SJCRH30 (cell line): ENCODE results near the gene TMEM120B. TPM values are rescaled to one million over a fixed set of nuclear protein-coding genes. Genes with fewer than 3 reads are reported as not detected.

Experiments
- DNase-seq, 2 experiments: peaks; one replicate each; pipeline ENCODE4 v3.0.0-alpha.2; 2015 to 2020
- H3K27ac ChIP-seq: fragments of 250-450 bp; sonication (Bioruptor Pico); 2 replicates; pipeline ENCODE4 v1.5.1; 2020; ENCODE audit warnings: mild to moderate bottlenecking, moderate library complexity
- H3K27me3 ChIP-seq: fragments of 250-450 bp; sonication (Bioruptor Pico); 2 replicates; pipeline ENCODE4 v1.5.1; 2020; ENCODE audit warnings: mild to moderate bottlenecking, moderate library complexity
- H3K36me3 ChIP-seq: fragments of 250-450 bp; sonication (Bioruptor Pico); 2 replicates; pipeline ENCODE4 v1.5.1; 2020; ENCODE audit warnings: mild to moderate bottlenecking, moderate library complexity
- H3K4me1 ChIP-seq: fragments of 250-450 bp; sonication (Bioruptor Pico); 2 replicates; pipeline ENCODE4 v1.5.1; 2020; ENCODE audit warnings: mild to moderate bottlenecking, moderate library complexity
- H3K4me3 ChIP-seq: fragments of 250-450 bp; sonication (Bioruptor Pico); 2 replicates; pipeline ENCODE4 v1.5.1; 2020; ENCODE audit warnings: mild to moderate bottlenecking, moderate library complexity
- H3K9me3 ChIP-seq: fragments of 250-450 bp; sonication (Bioruptor Pico); replicated peaks from 2 replicates; pipeline ENCODE4 v1.5.1; 2020; ENCODE audit warnings: mild to moderate bottlenecking, moderate library complexity
- total RNA-seq: library from RNA; depleted of rRNA; stranded (reverse); fragments of >200 nt; shearing (Covaris generic); gene quantifications from 2 replicates; pipeline ENCODE4 v1.2.3, GENCODE V29; 2014

TMEM120B gene
- total RNA-seq, 1 experiment from 2014 or later: 25.5 TPM

DNA sequence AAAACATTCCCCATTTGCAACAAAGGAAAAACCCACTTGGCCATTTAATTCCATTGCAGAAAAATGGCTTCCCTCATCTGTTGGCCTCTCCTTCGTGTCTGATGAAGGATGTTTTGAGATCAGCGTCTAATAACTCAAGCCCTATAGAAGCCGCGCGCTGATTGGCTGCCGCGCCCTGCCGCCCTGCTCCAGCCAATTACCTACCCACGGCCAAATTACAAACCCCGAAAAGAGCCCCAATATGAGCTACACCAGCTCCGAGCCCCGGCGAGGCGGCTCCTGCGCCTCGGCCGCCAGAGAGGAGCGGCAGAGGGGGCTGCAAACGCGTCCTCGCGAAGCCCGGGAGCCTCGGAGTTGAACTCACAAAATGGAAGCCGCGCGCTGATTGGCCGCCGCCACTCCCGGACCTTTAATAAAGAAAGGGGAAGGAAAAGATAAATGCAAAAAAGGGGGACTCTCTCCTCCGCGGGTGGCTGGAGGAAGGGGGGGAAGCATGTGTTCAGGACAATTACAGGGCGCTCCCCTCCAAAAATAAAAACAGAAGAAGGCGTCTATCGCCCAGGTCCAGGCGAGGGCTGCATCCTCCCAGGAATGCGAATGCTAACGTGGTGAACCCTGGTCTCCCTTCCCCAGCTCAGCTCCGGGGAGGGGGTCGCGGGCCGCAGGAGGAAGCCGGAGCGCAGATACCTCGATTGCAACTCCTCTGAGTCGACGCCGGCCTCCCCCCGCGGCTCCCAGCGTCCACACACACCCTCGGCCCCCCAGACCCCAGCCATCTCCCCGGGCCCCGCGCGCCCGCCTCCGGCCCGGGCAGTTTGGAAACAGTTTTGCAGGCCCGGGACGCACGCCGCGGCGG, 90.5 kb downstream of the TMEM120B start:
- no peaks in the 10 kb centered on the region for H3K9me3 ChIP-seq
- H3K4me3 ChIP-seq: peak overlapping the region; percentile 74
- peaks cover 24% of the 10 kb centered on the region for H3K4me1 ChIP-seq
- H3K27me3 ChIP-seq: no peaks in the 10 kb centered on the region
- DNase-seq: peak; percentile 95 to 97
- H3K27ac ChIP-seq: peak overlapping the region; percentile 99
- H3K36me3 ChIP-seq: 0 out of 2 replicates have a peak, but pooled peaks cover 2% of the 10 kb centered on the region

DNA sequence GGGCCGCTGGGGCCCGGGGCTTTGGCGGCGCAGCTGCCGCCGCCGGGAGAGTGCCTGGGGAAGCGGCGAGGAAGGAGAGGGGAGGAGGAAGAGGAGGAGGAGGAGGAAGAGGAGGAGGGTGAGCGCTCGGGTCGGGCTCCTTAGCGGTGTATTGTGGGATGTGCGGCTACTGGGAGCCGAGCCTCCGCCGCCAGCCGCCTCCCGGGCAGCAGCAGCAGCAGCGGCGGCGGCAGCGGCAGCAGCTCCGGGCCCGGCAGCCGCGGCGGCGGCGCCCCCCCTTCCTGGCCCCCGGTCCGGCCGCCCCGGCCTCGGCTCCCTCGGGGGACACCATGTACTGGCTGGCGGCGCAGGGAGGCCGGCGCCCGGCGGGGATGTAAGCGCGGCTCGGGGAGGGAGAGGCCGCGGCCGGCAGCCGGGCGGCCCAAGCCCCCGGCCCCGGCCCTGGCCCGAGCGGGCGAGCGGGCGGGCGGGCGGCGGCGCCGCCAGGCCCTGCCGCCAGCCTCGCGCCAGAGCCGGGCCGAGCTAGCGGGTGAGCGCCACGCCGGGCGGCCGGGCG, 91.4 kb downstream of the TMEM120B start, which contains the start of gene SETD1B:
Gene SETD1B (plus strand): TSS at position 149 of the 556 bp plus-strand sequence. CDS start 729 bp downstream, outside the sequence.
- no peak for DNase-seq

DNA sequence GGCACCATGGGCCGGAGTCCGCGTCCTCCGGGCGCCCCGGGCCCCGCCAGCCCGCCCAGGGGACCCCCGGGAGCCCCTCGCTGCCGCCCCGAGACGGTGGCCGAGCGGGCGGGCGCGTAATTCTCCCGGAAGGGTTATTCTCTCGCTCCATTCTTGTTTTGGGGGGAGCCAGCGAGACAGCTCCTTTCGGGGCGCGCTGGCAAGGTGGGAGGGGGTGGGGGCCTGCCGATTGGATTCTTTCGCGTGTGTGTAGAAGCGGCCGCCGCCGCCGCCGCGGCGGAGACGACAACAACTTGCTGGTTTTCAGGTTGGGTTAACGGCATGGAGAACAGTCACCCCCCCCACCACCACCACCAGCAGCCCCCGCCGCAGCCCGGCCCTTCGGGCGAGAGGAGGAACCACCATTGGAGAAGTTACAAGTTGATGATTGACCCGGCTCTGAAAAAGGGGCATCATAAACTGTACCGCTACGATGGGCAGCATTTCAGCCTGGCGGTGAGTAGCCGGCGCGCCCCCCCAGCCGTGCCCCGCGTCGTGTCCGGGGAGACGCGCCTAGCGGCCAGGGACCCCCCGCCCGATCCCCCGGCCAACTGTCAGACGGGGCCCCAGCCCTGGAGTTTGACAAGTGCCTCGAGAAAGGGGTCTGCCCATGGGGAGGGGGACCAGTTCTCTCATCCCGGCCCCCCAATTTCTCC, 92.0 kb downstream of the TMEM120B start:
- Histone ChIP-seq H3K4me1 (peaks cover 11% of the 10 kb centered on the region), H3K9me3 (no peaks in the 10 kb centered on the region)
- DNase-seq: no peak

More for the DNA sequence above, 91.4 kb downstream of the TMEM120B start, which contains the start of gene SETD1B:
- Histone ChIP-seq H3K4me3 (peak within 1 kb of the TSS; percentile 74), H3K4me1 (peaks cover 15% of the 10 kb centered on the region), H3K27ac (peak within 1 kb of the TSS; percentile 99), H3K36me3 (peaks cover 2% of the 10 kb centered on the region; the same call in 1 of the 2 replicates), H3K27me3 (no peaks in the 10 kb centered on the region), H3K9me3 (no peaks in the 10 kb centered on the region)

DNA sequence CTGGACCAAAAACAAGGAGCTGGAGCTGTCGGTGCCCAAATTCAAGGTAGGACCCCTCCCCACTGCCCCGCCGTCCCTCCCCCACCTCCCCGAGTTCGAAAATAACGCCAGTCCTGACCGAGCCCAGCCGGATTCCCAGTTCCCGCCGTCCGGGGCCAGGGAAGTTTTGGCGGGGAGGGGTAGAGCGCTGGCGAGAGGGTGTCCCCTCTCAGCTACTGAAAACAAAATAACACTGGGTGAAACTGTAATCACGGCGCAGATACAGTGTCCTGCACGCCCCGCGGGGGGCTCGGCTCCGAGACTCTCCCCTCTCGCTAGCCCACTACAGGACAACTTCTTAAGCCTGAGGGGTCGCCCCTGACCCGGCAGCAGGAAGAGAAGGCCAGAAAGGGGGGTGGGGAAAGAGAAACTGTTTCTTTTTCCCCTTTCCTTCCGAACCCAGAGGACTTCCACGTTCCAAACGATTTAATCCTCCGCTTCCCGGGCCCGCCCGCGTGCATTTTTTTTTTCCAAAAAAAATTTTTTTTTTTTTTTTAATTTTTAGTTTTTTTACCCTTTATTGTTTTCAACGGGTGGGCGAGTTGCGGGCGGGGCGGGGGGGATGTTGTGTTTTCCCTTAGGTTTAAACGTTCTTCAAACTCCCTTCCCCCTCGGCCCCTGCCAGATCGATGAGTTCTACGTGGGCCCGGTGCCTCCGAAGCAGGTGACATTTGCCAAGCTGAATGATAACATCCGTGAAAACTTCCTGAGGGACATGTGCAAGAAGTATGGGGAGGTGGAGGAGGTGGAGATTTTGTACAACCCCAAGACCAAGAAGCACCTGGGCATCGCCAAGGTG, 92.8 kb downstream of the TMEM120B start:
- DNase-seq: peak in 1 of 2 experiments; percentile 51
- no peaks in the 10 kb centered on the region for H3K9me3 ChIP-seq
- peaks cover 11% of the 10 kb centered on the region for H3K4me1 ChIP-seq
- H3K27me3 ChIP-seq: no peaks in the 10 kb centered on the region
- peak overlapping the region; percentile 45 for H3K27ac ChIP-seq
- peak overlapping the region; percentile 74 for H3K4me3 ChIP-seq
- peaks cover 7% of the 10 kb centered on the region; the same call in 1 of the 2 replicates for H3K36me3 ChIP-seq

More for the DNA sequence above, 92.0 kb downstream of the TMEM120B start:
- H3K4me3 ChIP-seq: peak overlapping the region; percentile 74
- peaks cover 7% of the 10 kb centered on the region; the same call in 1 of the 2 replicates for H3K36me3 ChIP-seq
- peak overlapping the region; percentile 45 for H3K27ac ChIP-seq
- no peaks in the 10 kb centered on the region for H3K27me3 ChIP-seq

DNA sequence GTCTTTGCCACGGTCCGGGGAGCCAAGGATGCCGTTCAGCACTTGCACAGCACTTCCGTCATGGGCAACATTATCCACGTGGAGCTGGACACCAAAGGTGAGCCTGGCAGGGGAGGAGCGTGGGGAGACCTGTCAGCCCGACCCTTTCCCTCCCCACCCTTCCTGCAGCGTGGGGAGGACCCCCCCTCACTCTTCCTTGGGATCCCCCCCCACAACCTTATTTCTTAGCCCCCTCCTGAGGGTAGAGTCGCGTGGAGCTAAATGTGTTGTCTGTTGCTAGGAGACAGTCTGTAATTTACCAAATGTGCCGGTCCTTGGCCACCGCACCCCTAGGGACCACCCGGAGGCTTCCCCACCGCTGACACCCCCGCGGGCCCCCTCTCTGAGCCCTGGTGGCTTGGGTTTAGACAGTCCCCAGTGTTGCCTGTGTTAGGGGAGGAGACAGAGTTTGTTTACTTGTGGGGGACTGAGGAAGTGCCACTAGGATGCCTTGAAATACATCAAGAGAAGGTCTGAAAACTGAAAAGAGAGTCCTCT, 93.5 kb downstream of the TMEM120B start:
- Histone ChIP-seq H3K36me3 (peaks cover 12% of the 10 kb centered on the region; the same call in 1 of the 2 replicates), H3K27ac (no peak overlapping the region)

DNA sequence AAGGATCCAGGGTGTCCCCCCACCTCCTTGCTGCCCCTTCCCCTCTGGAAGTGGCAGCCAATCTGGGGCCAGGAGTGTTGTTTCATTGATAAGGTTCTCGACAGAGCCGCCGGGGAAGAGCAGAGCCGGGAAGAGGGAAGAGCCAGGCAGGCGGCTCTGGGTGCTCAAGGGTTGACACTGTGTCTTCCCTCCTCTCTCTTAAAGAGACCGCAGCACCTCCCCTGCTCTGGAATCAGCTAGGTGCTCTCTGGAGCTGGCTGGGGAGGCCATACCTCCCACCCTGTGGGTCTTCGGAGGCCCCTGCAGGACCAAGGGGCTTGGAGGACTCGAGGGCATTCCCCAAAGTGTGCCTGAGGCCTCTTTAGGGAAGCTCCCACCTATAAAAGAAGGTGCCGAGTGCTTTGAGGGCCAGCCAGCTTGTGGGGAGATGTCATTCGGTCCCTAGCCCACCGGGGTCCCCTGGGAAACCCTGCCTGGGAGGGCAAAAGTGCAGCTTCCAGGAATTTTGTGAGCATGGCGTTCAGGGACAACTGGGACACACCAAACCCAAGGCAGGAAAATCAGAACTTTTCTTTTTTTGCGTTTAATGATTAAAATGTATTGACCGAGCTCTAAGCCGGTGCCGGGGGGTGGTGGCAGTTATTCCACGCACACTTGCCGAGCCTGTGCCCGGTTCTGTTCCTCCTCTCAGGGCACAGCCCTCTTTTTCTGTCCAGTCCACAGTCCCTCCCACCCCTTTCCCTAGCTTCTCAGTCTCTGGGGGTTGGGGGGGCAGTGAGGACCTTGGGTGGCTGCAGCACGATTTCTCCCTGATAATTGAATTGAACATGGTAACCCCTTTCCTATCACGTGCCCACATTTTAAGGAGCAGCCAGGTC, 94.2 kb downstream of the TMEM120B start:
- DNase-seq: no peak
- Histone ChIP-seq H3K4me1 (peaks cover 14% of the 10 kb centered on the region), H3K9me3 (no peaks in the 10 kb centered on the region), H3K4me3 (peak overlapping the region; percentile 74), H3K36me3 (peaks cover 12% of the 10 kb centered on the region; the same call in 1 of the 2 replicates), H3K27me3 (no peaks in the 10 kb centered on the region), H3K27ac (no peak overlapping the region)

More for the DNA sequence above, 93.5 kb downstream of the TMEM120B start:
- H3K4me3 ChIP-seq: peak overlapping the region; percentile 74
- H3K4me1 ChIP-seq: peaks cover 11% of the 10 kb centered on the region
- no peaks in the 10 kb centered on the region for H3K27me3 ChIP-seq
- DNase-seq: no peak
- no peaks in the 10 kb centered on the region for H3K9me3 ChIP-seq

DNA sequence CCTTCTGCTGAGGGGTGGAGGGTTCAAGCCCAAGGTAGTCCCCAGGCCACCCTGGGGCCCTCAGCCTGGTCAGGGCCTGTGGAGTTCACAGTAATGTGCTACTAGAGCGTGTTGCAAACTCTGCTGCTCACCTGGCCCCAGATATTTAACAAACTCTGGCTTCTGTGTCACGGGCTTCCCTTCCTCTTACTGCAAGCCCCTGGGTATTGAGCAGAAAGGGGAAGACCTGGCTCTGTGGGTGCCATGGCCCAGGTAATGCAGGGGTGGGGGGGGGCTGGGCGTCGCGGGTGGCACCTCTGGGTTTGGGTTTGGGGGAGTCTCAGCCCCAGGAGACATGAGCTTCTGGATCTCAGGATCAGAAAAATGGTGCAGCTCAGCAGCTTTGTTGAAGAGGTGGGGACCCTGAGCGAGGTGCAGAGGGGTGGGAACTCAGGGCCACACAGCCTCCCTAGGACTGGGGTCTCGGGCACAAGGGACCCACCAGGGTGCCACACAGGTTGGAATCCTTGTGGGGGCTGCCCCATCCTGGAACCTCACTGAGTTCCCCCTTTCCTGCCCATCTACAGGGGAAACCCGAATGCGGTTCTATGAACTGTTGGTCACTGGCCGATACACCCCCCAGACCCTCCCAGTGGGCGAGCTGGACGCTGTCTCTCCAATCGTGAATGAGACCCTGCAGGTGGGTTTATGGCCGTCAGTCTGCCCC, 95.2 kb downstream of the TMEM120B start:
- no peak for DNase-seq
- H3K4me3 ChIP-seq: no peak overlapping the region
- peaks cover 12% of the 10 kb centered on the region; the same call in 1 of the 2 replicates for H3K36me3 ChIP-seq
- no peaks in the 10 kb centered on the region for H3K9me3 ChIP-seq
- no peaks in the 10 kb centered on the region for H3K27me3 ChIP-seq
- H3K27ac ChIP-seq: no peak overlapping the region
- H3K4me1 ChIP-seq: peaks cover 14% of the 10 kb centered on the region

DNA sequence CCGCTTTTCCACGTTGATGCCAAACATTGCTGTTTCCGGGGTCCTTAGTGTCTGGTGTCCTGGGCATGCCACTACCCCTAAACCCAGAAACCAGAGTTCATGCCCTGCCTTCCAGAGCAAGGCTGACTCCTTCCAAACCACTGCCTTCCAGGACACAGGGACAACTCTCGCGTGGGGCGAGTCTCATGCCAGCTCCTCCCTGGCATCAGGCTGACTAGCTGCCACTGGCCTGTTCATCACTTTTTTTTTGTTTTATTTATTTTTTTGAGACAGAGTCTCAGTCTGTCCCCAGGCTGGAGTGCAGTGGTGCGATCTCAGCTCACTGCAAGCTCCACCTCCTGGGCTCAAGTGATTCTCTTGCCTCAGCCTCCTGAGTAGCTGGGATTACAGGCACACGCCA, 96.1 kb downstream of the TMEM120B start:
- Histone ChIP-seq H3K4me3 (no peak overlapping the region), H3K9me3 (no peaks in the 10 kb centered on the region), H3K27me3 (no peaks in the 10 kb centered on the region), H3K27ac (no peak overlapping the region), H3K36me3 (peaks cover 19% of the 10 kb centered on the region), H3K4me1 (peaks cover 14% of the 10 kb centered on the region)
- DNase-seq: no peak

DNA sequence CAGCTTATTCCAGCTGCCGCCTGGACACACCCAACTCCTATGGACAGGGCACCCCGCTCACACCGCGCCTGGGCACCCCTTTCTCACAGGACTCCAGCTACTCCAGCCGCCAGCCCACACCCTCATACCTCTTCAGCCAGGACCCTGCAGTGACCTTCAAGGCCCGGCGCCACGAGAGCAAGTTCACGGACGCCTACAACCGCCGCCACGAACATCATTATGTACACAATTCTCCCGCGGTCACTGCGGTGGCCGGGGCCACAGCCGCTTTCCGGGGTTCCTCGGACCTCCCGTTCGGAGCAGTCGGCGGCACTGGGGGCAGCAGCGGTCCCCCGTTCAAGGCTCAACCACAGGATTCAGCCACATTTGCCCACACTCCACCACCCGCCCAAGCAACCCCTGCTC, 97.2 kb downstream of the TMEM120B start:
- Histone ChIP-seq H3K27ac (no peak overlapping the region), H3K27me3 (no peaks in the 10 kb centered on the region), H3K4me1 (peaks cover 14% of the 10 kb centered on the region), H3K36me3 (peaks cover 22% of the 10 kb centered on the region), H3K9me3 (no peaks in the 10 kb centered on the region), H3K4me3 (no peak overlapping the region)
- no peak for DNase-seq

DNA sequence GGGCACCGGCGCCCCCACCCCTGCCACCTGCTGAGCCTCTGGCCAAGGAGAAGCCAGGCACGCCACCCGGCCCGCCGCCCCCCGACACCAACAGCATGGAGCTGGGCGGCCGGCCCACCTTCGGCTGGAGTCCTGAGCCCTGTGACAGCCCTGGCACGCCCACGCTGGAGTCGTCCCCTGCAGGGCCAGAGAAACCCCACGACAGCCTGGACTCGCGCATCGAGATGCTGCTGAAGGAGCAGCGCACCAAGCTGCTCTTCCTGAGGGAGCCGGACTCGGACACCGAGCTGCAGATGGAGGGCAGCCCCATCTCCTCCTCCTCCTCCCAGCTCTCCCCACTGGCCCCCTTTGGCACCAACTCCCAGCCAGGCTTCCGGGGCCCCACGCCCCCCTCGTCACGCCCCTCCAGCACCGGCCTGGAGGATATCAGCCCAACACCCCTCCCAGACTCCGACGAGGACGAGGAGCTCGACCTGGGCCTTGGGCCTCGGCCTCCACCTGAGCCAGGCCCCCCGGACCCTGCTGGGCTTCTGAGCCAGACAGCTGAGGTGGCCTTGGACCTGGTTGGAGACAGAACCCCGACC, 97.8 kb downstream of the TMEM120B start:
- no peak overlapping the region for H3K27ac ChIP-seq
- H3K4me3 ChIP-seq: no peak overlapping the region
- peaks cover 22% of the 10 kb centered on the region for H3K36me3 ChIP-seq
- H3K4me1 ChIP-seq: peaks cover 14% of the 10 kb centered on the region
- no peaks in the 10 kb centered on the region for H3K27me3 ChIP-seq
- no peaks in the 10 kb centered on the region for H3K9me3 ChIP-seq
- DNase-seq: no peak

DNA sequence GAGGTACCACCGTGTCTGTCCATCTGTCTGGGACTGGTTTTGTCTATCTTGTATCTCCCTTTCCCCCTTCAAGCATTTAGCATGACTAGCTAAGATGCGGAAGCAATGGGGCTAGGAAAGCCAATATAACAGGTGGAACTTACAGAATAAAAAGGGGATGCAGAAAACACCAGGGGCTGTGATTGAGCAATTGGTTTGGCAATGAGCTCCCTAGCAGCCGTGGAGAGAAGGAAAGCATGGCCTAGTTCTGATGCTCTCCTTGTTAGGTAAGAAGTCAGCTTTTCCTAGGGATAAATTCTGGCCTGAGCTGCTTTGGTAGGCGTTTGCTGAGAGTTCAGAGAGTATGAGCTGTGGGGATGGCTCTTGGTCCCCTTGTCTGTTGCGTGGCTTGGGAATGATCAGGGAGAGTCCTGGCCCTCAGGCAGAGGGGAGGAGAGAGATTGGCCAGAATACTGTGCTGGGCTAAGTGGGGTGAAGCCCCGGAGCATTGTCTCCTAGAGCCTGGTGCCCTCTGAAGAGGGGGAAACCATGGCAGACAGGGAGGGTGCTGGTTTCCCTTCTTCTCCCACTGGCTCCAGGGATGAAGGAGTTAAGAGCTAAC, 98.4 kb downstream of the TMEM120B start:
- Histone ChIP-seq H3K27ac (no peak overlapping the region), H3K4me1 (peaks cover 11% of the 10 kb centered on the region), H3K4me3 (no peak overlapping the region), H3K36me3 (peaks cover 22% of the 10 kb centered on the region), H3K27me3 (no peaks in the 10 kb centered on the region), H3K9me3 (no peaks in the 10 kb centered on the region)
- no peak for DNase-seq
